ENCODE data around the gene NAGK. TPM values are rescaled to one million over a fixed set of nuclear protein-coding genes. Genes with fewer than 3 reads are reported as not detected.

Gene NAGK
- total and polyA plus RNA-seq, 7 donors, result 36.3 to 93.1 (median 72.8) TPM

GRCh38 chr2:71108091-71108490, 39.6 kb downstream of the NAGK start:
- DNase-seq, result no peak
- Histone ChIP-seq H3K9me3 (no peaks in the 10 kb centered on the region), H3K4me3 (no peak overlapping the region), H3K27ac (no peak overlapping the region), H3K27me3 (no peaks in the 10 kb centered on the region), H3K4me1 (no peaks in the 10 kb centered on the region), H3K36me3 (peaks cover 0 to 32% (median 0%) of the 10 kb centered on the region in 4 donors)
- intact Hi-C loops (cut with DNase I), result no loop called here
- TF ChIP-seq EP300 (IDR thresholded peaks at IDR 0.05) (no peak), CTCF (IDR thresholded peaks at IDR 0.05) (no peak), POLR2A (IDR thresholded peaks at IDR 0.05) (no peak), POLR2AphosphoS5 (IDR thresholded peaks at IDR 0.05) (no peak)
- 95 to 96% methylated on average over 2 of the region's 2 CpGs for WGBS, 2 donors

GRCh38 chr2:71113843-71114242, 45.4 kb downstream of the NAGK start:
- H3K36me3 ChIP-seq, result peaks cover 0 to 75% (median 14%) of the 10 kb centered on the region in 4 donors
- H3K9me3 ChIP-seq, result no peaks in the 10 kb centered on the region
- no peaks in the 10 kb centered on the region for H3K4me1 ChIP-seq
- H3K4me3 ChIP-seq, result no peak overlapping the region
- DNase-seq, result no peak
- intact Hi-C loops (cut with DNase I), result no loop called here
- no peaks in the 10 kb centered on the region for H3K27me3 ChIP-seq
- H3K27ac ChIP-seq, result no peak overlapping the region
- WGBS, 2 donors, result 93 to 94% methylated on average over 1 of the region's 1 CpG
- TF ChIP-seq POLR2A (IDR thresholded peaks at IDR 0.05) (no peak), EP300 (IDR thresholded peaks at IDR 0.05) (no peak), POLR2AphosphoS5 (IDR thresholded peaks at IDR 0.05) (no peak), CTCF (IDR thresholded peaks at IDR 0.05) (no peak)

GRCh38 chr2:71117063-71117462, 48.6 kb downstream of the NAGK start:
- peaks cover 0 to 73% (median 19%) of the 10 kb centered on the region in 4 donors for H3K36me3 ChIP-seq
- no peak for DNase-seq
- intact Hi-C loops (cut with DNase I), result no loop called here
- no peak overlapping the region for H3K4me3 ChIP-seq
- no peak for TF ChIP-seq POLR2A (IDR thresholded peaks at IDR 0.05)
- H3K27me3 ChIP-seq, result no peaks in the 10 kb centered on the region
- no peaks in the 10 kb centered on the region for H3K4me1 ChIP-seq
- H3K9me3 ChIP-seq, result no peaks in the 10 kb centered on the region
- no peak overlapping the region for H3K27ac ChIP-seq

GRCh38 chr2:71120195-71120594, 51.7 kb downstream of the NAGK start:
- TF ChIP-seq POLR2A (IDR thresholded peaks at IDR 0.05) (no peak), EP300 (IDR thresholded peaks at IDR 0.05) (no peak)
- no peak for DNase-seq
- H3K4me1 ChIP-seq, result no peaks in the 10 kb centered on the region
- H3K36me3 ChIP-seq, result peaks cover 0 to 62% (median 15%) of the 10 kb centered on the region in 4 donors
- intact Hi-C loops (cut with DNase I), result no loop called here
- no peak overlapping the region for H3K27ac ChIP-seq
- no peaks in the 10 kb centered on the region for H3K27me3 ChIP-seq
- H3K9me3 ChIP-seq, result no peaks in the 10 kb centered on the region
- H3K4me3 ChIP-seq, result no peak overlapping the region
- 82 to 90% methylated on average over 6 of the region's 6 CpGs for WGBS, 2 donors

GRCh38 chr2:71121479-71121878, 53.0 kb downstream of the NAGK start:
- H3K36me3 ChIP-seq, result peaks cover 0 to 51% (median 12%) of the 10 kb centered on the region in 4 donors
- TF ChIP-seq EP300 (IDR thresholded peaks at IDR 0.05), result no peak
- no peak for TF ChIP-seq POLR2A (IDR thresholded peaks at IDR 0.05)
- no peak for TF ChIP-seq CTCF (IDR thresholded peaks at IDR 0.05)
- TF ChIP-seq POLR2AphosphoS5 (IDR thresholded peaks at IDR 0.05), result no peak
- no peaks in the 10 kb centered on the region for H3K27me3 ChIP-seq

More at GRCh38 chr2:71121479-71121878, 53.0 kb downstream of the NAGK start:
- DNase-seq, result no peak
- intact Hi-C loops (cut with DNase I), result no loop called here
- WGBS, 2 donors, result 98 to 100% methylated on average over 1 of the region's 1 CpG
- no peaks in the 10 kb centered on the region for H3K9me3 ChIP-seq
- no peaks in the 10 kb centered on the region for H3K4me1 ChIP-seq
- H3K4me3 ChIP-seq, result no peak overlapping the region
- H3K27ac ChIP-seq, result no peak overlapping the region

Data from sigmoid colon (tissue), 7 donors.